Right forelimb (tissue), 1 donor: Measurements from ENCODE around the gene IGBP1.
"Not testable (repeated sequence)": the region's sequence is repeated elsewhere in the genome, so short reads cannot be mapped to it uniquely, and the experiment has no call there.

Experiments
- DNase-seq: peaks from one replicate; pipeline ENCODE4 v3.0.0-alpha.2; 2018

The IGBP1 gene

DNA sequence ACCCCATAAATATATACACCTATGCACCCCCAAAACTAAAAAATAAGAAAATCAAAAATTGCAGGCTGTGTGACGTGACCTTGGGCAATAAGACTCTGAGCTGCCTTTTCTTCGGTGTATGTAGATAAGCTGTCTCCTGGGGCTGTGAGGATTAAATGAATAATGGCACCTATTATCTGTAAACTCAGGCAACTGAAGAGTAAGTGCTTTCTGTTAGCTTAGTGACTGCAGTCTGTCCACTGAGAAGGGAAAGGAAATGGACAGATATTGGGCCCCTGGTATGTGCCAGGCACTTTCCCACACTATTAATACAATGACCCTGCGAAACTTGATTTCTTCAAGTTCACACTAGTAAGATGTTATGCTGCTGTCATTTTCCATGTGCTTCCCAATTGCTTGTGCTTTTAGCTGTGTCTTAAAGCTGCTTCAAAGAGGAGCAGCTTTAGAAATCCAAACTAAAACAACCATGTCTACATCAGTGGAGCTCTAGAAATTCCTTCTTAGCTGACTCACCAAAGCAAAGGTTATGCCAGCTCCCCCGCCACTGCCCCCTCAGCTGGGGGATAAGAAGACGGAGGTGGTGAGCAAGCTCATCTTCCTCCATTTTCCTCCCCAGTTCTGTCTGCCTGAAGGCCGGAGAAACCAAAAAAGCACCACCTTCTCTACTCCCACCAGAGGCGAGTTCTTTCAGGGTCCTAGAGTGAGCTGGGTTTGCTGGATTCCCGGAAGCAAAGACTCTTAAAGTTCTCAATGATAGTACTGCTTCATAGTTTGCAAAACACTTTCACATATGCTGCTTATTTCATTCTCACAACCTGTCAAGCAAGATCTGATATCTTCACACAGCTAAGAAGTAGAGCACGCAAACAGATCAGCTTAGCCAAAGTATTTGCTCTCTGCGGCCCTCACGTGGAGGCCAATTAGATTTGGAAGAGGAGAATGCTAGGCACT, 35.3 kb downstream of the IGBP1 start:
- DNase-seq, result peak; percentile 45

DNA sequence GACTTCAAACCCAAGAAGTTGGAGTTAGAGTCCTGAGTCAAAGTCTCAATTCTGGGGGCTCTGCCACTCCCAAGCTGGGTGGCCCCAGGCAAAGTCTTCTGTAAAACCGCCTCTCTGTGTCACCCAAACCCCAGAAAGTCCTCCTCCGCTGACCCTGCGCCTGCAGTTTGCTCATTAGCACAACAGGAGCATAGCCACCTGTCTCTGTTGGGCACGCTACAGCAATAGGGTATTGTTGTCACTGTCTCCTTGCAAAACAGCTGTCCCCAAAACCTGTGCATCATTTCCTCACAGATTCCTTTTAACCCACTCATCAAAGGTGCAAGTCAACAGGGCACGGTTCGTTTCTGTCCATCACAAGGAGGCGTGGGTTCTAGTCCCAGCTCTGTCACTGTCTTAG, 36.0 kb downstream of the IGBP1 start:
- no peak for DNase-seq

DNA sequence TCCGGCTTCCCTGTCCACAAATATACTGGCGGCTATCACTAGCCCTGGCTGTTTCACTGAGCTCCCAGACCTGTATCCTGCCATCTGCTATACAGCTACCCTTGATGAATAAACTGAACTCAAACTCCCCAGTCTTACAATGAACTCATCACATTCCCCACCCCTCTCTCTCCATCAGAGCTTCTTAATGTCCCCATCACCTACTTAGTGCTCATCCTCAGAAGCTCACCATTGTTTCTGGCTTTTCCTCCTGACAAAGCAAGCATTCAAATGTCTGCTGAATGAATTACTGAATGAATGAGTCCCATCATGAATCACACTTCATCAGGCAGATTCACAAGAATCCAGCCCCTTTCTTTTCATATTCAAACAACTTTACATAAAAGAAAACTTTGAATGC, 38.4 kb downstream of the IGBP1 start:
- no peak for DNase-seq

DNA sequence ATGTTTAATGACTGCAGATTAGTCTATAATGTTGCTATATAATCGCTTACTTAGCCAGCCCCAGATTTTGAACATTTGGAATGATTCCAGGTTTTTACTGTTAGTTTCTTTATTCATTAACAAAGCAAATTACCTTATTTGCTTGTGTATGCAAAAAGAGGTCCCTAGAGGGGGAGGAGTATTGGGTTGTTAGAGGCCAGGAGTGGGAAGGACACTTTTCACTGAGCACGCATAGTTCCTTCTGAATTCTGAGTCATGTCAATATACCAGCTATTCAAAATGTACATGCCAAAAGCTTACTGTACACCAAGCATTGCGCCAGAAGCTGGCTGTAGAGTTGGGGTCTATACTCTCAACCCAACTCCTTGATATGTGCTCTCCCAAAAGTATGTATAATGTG, 39.0 kb downstream of the IGBP1 start:
- no peak for DNase-seq

DNA sequence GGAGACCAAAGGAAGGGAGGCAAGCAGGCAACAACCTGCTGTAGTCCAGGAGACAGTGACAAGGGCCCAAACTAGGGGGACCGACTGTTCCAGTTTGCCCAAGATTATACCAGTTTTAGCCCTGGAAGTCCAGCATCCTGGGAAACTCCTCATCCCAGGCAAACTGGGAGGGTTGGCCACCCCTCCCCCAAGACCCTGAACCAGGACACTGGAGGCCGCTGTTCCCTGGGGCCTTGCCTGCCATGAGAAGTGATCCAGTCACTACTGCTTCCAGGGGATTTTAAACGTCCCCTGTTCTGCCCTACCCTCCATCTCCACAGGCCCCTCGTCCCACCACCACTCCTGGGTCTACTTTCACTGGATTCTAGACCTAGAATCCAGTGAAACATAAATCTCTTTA, 39.7 kb downstream of the IGBP1 start:
- DNase-seq, result no peak

DNA sequence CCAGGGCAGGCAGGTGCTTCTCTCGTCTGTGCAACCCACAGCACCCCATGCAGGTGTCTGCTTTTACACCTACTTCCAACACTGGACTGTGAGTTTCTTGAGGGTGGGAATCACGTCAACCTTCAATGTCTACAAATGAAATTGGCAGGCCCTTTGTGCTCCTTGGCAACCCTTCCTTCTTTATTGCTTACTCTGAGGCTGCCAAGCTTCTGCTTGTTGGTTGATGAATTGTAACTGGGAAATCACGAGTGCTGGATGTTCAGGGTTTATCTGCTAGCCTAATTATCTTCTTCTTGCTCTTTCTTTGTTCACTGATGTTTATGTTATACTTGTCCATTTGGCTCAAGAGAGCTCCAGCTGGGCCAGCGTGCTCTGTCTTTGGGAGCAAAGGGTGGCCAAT, 41.5 kb downstream of the IGBP1 start:
- no peak for DNase-seq

DNA sequence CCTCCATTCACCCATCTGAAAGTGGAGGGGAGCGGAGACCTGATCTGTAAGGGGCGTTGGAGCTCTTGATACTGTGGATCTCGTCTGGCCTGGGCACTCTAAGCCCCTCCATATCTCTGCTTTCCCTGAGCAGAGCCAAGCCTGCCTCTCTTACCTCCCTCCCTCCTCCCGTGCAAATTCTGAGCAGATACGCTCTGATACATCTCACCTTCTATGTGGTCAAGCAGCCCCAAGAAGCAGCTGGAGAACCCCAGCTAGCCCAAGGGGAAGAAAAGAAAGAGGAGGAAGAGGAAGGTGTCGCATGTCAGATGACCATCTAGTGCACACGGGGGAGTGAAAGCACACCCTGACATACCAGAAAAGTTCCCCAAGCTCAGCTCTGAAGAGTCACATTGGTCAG, 42.1 kb downstream of the IGBP1 start:
- no peak for DNase-seq

DNA sequence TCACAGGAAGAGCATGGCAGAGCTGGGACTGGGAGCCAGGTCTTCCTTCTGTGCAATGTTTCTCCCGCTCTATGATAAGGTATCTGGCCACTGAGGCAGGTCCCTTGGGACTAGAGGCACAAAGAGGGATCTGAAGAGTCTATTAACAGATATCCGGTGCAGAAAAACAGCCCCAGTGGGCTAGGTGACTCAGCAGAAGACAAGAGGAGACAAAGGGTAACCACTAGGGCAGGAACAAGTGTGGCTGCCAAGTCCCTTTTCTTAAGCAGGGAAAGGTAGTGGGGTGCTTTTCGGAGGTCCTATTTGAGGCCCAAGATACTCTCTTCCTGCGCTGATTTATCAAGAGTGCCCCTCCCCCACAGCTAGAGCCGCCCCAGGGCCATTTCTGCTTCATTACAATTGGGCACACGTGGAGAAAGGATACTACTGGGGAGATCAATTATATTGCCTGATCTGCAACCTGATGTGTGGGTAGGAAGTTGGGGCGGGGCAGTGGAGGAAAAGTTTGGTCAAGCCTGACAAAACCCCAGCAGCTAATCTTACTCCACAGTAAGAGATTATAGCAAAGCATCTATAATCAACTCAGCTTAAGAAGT, 43.8 kb downstream of the IGBP1 start, which contains the start of gene DGAT2L6:
Gene DGAT2L6 (plus strand): TSS at position 546 of the 596 bp plus-strand sequence. CDS start 100 bp downstream, outside the sequence.
- no peak for DNase-seq

DNA sequence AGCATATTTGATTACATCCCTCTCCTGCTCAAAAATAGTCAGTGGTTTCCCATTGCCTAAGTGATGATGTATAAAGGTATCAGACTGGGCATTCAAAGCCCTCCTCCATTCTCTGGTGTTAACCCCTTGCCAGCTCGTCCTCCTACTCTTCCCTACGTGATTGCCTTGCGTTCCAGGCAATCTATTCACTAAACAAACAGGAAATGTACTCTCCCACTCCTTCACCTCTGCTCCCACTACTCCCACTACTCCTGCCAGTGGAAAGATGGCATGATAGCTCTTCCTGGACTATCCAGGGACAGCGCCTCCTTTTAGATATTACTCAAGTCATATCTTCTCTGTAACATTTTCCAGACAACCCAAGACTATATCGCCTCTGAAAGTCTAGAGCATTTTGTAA, 49.8 kb downstream of the IGBP1 start:
- DNase-seq, result no peak

DNA sequence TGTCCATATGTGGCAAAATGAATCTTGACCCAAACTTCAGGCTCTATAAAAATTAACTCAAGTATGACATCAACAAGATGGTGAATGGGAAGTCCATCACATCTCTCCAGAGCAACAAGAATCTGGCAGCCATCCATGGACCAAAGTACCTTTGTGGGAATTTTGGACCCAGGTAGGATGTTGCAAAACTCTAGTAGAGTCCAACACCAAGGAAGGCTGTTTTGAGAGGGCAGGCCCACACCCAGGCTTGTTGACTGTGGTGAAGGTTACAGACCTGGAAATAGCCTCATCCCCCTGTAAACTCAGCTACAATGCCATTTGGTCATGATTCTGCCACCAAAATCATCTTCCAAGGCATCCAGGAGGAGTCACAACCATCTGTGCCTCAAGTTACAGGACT, 57.0 kb downstream of the IGBP1 start:
- no peak for DNase-seq

DNA sequence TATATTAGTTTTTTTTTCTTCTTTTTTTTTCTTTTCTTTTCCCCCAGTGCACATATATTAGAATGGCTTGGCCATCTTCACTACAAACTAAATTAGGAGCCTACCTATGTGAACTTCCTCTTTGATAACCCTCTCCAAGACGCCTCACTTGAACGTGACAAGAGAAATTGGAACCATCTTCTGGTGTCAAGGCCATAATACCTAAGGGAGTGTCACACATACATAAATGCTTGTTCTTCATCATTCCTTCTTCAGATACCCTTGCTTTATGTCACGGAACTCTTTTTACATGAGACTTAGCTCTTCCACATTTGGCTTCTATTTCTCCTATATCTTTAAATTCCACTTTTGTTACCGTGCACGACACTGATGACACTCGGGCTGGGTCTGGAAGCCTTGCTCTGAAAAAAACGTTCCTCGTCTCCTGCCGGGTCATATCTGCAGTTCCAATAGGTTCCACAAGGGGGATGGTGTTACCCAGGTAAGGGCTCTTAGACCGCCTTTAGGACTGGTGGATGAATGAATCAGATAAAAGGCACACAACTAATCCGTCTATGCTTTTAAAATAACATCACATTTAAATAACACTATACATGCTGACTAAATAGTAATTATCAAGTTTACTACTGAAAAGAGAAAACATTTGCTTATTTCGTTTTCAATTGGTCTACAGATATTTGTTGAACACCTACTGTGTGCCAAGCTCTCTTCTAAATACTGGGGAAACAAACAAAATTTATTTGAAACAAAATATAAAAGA, 63.9 kb downstream of the IGBP1 start:
- no peak for DNase-seq

DNA sequence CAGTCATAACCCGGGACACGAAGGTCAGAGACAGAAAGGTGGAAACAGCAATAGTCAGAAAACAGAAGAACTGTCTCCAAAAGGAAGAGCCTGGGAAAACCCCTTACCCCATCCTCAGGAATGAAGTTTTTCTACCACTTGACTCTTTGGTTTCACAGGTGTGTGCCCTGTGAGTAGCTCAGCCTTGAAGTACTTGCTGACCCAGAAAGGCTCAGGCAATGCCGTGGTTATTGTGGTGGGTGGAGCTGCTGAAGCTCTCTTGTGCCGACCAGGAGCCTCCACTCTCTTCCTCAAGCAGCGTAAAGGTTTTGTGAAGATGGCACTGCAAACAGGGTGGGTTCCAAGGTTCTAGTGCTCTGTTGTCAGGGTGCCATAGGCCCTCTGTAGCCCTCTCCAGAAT, 68.5 kb downstream of the IGBP1 start:
- DNase-seq, result no peak

DNA sequence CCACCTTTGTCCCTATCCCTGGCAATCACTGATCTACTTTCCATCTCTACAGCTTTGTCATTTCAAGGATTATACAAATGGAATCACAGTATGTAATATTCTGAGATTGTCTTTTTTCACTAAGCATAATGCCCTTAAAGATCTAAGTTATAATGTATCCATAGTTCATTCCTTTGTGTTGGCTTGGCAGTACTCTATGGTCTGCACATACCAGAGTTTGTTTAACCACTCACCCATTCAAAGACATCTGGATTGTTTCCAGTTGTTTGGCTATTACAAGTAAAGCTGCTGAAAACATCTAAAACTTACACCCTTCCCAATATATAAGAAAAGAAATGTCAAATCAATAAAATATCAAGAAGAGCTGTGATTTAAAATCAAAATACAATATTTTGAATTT, 75.2 kb downstream of the IGBP1 start:
- no peak for DNase-seq

DNA sequence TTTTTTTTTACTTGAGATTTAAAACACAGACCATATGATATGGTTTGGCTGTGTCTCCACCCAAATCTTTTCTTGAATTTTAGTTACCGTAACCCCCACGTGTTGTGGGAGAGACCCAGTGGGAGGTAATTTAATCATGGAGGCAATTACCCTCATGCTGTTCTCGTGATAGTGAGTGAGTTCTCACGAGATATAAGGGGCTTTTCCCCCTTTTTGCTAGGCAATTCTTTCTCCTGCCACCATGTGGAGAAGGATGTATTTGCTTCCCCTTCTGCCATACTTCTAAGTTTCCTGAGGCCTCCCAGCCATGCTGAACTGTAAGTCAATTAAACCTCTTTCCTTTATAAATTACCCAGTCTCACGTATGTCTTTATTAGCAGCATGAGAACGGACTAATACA, 76.3 kb downstream of the IGBP1 start:
- not testable (repeated sequence) for DNase-seq
